A549 treated with CpdA at 1 μM for 4 hours (cell line): ENCODE measurements around the gene TMEM229B. TPM values are rescaled to one million over a fixed set of nuclear protein-coding genes. Genes with fewer than 3 reads are reported as not detected.

Experiments
- total RNA-seq: library from RNA; stranded (reverse); fragments of 200-300 nt; extraction: Qiagen RNA extraction; gene quantifications from 5 replicates; pipeline ENCODE4 v1.2.3, GENCODE V29; 2022; ENCODE audit warnings: low read depth

TMEM229B gene
- 0.17 to 0.57 TPM (median 0.24 TPM) in 5 replicates for total RNA-seq

GRCh38 chr14:67487937-67488893 is at the start of gene TMEM229B:
Gene TMEM229B (minus strand): TSS chr14:67488721. CDS start chr14:67473923, 14,798 bp downstream.

GRCh38 chr14:67532998-67533753 is 44.7 kb upstream of the TMEM229B start, which contains the start of gene PLEKHH1:
Gene PLEKHH1 (plus strand): TSS chr14:67533290. CDS start chr14:67541868, 8,578 bp downstream.

Other genes starting within 250 kb of the TMEM229B start
- 15.3 to 20.1 TPM (median 17.4 TPM) in 5 replicates for gene PALS1, start 247.3 kb downstream of the TMEM229B start, total RNA-seq
- 71.3 to 122 TPM (median 78.2 TPM) in 5 replicates for gene ATP6V1D, start 128.9 kb downstream of the TMEM229B start, total RNA-seq
- 248 to 400 TPM (median 262 TPM) in 5 replicates for gene EIF2S1, start 128.4 kb downstream of the TMEM229B start, total RNA-seq
- gene PLEK2, start 76.6 kb downstream of the TMEM229B start, total RNA-seq, result 26.5 to 31.9 TPM (median 27.8 TPM) in 5 replicates
- 3.1 to 5.2 TPM (median 4.3 TPM) in 5 replicates for gene PLEKHH1, start 44.6 kb upstream of the TMEM229B start, total RNA-seq
- gene PIGH, start 111.5 kb upstream of the TMEM229B start, total RNA-seq, result 18.8 to 22.0 TPM (median 21.2 TPM) in 5 replicates
- 1.3 to 2.7 TPM (median 1.9 TPM) in 5 replicates for gene ARG2, start 131.2 kb upstream of the TMEM229B start, total RNA-seq
- gene VTI1B, start 185.9 kb upstream of the TMEM229B start, total RNA-seq, result 73.8 to 94.1 TPM (median 90.8 TPM) in 5 replicates
- gene RDH11, start 207.0 kb upstream of the TMEM229B start, total RNA-seq, result 59.7 to 71.1 TPM (median 63.5 TPM) in 5 replicates
- gene RDH12, start 213.2 kb upstream of the TMEM229B start, total RNA-seq, result 0.06 to 0.13 TPM (median 0.07 TPM) in 3 of 5 replicates, not detected in the others